Gastroesophageal sphincter (tissue), 4 donors: ENCODE measurements around the gene PGM2L1. TPM values are rescaled to one million over a fixed set of nuclear protein-coding genes. Genes with fewer than 3 reads are reported as not detected.

Experiments
- ATAC-seq: fragments of 150-250 bp; one replicate; pipeline ENCODE4 v1.9.1; 2016; ENCODE audit warnings: mild to moderate bottlenecking, moderate library complexity
- H3K27ac ChIP-seq, 4 donors: fragments of 200-600 bp; sonication (generic) in 3 of 4; 1 replicate in 3 of 4; 2 replicates in 1 of 4; pipeline ENCODE4 v1.5.1; 2016 to 2019
- H3K27me3 ChIP-seq: fragments of 200-600 bp; sonication (generic); one replicate; pipeline ENCODE4 v1.5.1; 2019
- H3K36me3 ChIP-seq, 2 donors: fragments of 200-600 bp; sonication (generic); one replicate each; pipeline ENCODE4 v1.5.1; 2019; ENCODE audit warnings: control low read depth in 1 of 2
- H3K4me1 ChIP-seq, 3 donors: fragments of 200-600 bp; sonication (generic); 1 replicate in 2 of 3; 2 replicates in 1 of 3; pipeline ENCODE4 v1.5.1; 2016 to 2019; ENCODE audit warnings: control low read depth in 2 of 3
- H3K4me3 ChIP-seq, 2 donors: fragments of 200-600 bp; sonication (generic); one replicate each; pipeline ENCODE4 v1.5.1; 2019; ENCODE audit warnings: mild to moderate bottlenecking in 1 of 2, moderate library complexity in 1 of 2
- H3K9me3 ChIP-seq, 3 donors: fragments of 200-600 bp; sonication (generic); one replicate each; pipeline ENCODE4 v1.5.1; 2017 to 2019; ENCODE audit warnings: control low read depth in 2 of 3
- EP300 ChIP-seq: sonication (generic); formaldehyde crosslinking; IDR thresholded peaks from one replicate; pipeline ENCODE4 v1.6.1; 2017; ENCODE audit warnings: antibody characterized with exemption, mild to moderate bottlenecking
- POLR2A ChIP-seq, 2 donors: fragments of 450-650 bp; IDR thresholded peaks; one replicate each; pipeline ENCODE4 v1.6.1; 2017; ENCODE audit warnings: antibody characterized with exemption in 2 of 2, mild to moderate bottlenecking in 2 of 2, moderate library complexity in 1 of 2
- POLR2AphosphoS5 ChIP-seq: sonication (generic); formaldehyde crosslinking; IDR thresholded peaks from one replicate; pipeline ENCODE4 v1.6.1; 2017; ENCODE audit warnings: antibody characterized with exemption
- WGBS, 2 donors: methylation state at CpG; one replicate each; pipeline ENCODE4 v1.1.5; 2018; ENCODE audit warnings: low coverage in 1 of 2; 5-methylcytosine and 5-hydroxymethylcytosine counted together
- total RNA-seq, 4 donors: library from RNA; depleted of rRNA; stranded (reverse); fragments of >200 nt; gene quantifications; one replicate each; pipeline ENCODE4 v1.1.0, GENCODE V29; 2016
- TF ChIP-seq, protein P1 (sequence below), 4 experiments: fragments of 200-600 bp in 2 of 4; fragments of 450-650 bp in 2 of 4; sonication (generic) in 1 of 4; IDR thresholded peaks; one replicate each; pipeline ENCODE4 v1.5.1; 2017 to 2019; ENCODE audit warnings: antibody characterized with exemption in 4 of 4, mild to moderate bottlenecking in 2 of 4, moderate library complexity in 2 of 4

PGM2L1 gene
- total RNA-seq, 4 donors from 2014 or later = 1.2 to 7.8 (median 4.9) TPM

- no peak overlapping the region for H3K27ac ChIP-seq
- H3K9me3 ChIP-seq = no peaks in the 10 kb centered on the region
- 71% methylated on average over 4 of the region's 4 CpGs for WGBS, 2 donors
- H3K4me3 ChIP-seq = no peak overlapping the region
- TF ChIP-seq POLR2AphosphoS5 (no peak), POLR2A (IDR thresholded peaks at IDR 0.05) (no peak), EP300 (no peak)
- TF ChIP-seq, protein P1, sequence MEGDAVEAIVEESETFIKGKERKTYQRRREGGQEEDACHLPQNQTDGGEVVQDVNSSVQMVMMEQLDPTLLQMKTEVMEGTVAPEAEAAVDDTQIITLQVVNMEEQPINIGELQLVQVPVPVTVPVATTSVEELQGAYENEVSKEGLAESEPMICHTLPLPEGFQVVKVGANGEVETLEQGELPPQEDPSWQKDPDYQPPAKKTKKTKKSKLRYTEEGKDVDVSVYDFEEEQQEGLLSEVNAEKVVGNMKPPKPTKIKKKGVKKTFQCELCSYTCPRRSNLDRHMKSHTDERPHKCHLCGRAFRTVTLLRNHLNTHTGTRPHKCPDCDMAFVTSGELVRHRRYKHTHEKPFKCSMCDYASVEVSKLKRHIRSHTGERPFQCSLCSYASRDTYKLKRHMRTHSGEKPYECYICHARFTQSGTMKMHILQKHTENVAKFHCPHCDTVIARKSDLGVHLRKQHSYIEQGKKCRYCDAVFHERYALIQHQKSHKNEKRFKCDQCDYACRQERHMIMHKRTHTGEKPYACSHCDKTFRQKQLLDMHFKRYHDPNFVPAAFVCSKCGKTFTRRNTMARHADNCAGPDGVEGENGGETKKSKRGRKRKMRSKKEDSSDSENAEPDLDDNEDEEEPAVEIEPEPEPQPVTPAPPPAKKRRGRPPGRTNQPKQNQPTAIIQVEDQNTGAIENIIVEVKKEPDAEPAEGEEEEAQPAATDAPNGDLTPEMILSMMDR (IDR thresholded peaks at IDR 0.05) = no peak
- no peak for ATAC-seq
- no peaks in the 10 kb centered on the region for H3K36me3 ChIP-seq
- no peaks in the 10 kb centered on the region for H3K4me1 ChIP-seq
- peaks cover 4% of the 10 kb centered on the region for H3K27me3 ChIP-seq
Observed at GRCh38 chr11:74403607-74404321, 5.5 kb upstream of the PGM2L1 start.

DNA sequence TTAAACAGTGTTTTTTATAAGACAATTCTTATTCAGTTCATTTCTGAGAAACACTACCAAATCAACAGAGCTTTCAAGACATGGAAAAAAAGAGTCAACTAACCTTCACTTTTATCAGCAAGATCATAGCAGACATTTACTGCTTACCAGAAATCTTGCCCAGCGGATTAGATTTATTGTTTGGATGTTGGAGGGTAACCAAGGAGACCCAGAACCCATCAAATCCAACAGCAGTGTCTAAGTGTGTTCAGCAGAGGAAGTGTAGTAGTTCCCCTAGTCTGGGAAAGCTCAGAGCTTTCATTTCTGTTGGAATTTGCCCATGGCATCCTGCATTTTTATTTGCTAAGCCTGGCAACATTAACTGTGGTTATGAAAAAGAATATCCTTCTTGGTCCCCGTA lies 2.4 kb upstream of the PGM2L1 start:
- Histone ChIP-seq H3K27me3 (no peaks in the 10 kb centered on the region), H3K4me1 (peaks cover 0 to 16% (median 0%) of the 10 kb centered on the region in 3 donors), H3K4me3 (no peak overlapping the region), H3K9me3 (no peaks in the 10 kb centered on the region), H3K27ac (no peak overlapping the region), H3K36me3 (no peaks in the 10 kb centered on the region)
- TF ChIP-seq, protein P1 (IDR thresholded peaks at IDR 0.05) = no peak
- TF ChIP-seq EP300 = no peak
- TF ChIP-seq POLR2A (IDR thresholded peaks at IDR 0.05) = no peak
- no peak for TF ChIP-seq POLR2AphosphoS5
- 52 to 80% methylated on average over 2 of the region's 2 CpGs for WGBS, 2 donors
- ATAC-seq = no peak

GRCh38 chr11:74397501-74398243 lies 561 bp downstream of the PGM2L1 start:
- Histone ChIP-seq H3K4me3 (peak overlapping the region; percentile 68 to 73), H3K9me3 (no peaks in the 10 kb centered on the region), H3K27me3 (no peaks in the 10 kb centered on the region), H3K27ac (peak overlapping the region in 3 of 4 donors; percentile 90 to 94 (median 91)), H3K4me1 (peaks cover 0 to 16% (median 0%) of the 10 kb centered on the region in 3 donors), H3K36me3 (no peaks in the 10 kb centered on the region)
- 3 to 8% methylated on average over 5 to 13 of the region's 35 CpGs for WGBS, 2 donors
- no peak for ATAC-seq
- no peak for TF ChIP-seq POLR2AphosphoS5
- TF ChIP-seq, protein P1 (IDR thresholded peaks at IDR 0.05) = peak in 2 of 4 experiments; percentile 11 to 26

GRCh38 chr11:74392256-74392655 lies 6.0 kb downstream of the PGM2L1 start:
- Histone ChIP-seq H3K36me3 (no peaks in the 10 kb centered on the region), H3K9me3 (no peaks in the 10 kb centered on the region), H3K4me3 (no peak overlapping the region), H3K27me3 (no peaks in the 10 kb centered on the region), H3K4me1 (peaks cover 0 to 8% (median 0%) of the 10 kb centered on the region in 3 donors), H3K27ac (no peak overlapping the region)
- no peak for ATAC-seq
- 87 to 93% methylated on average over 3 to 5 of the region's 8 CpGs for WGBS, 2 donors
- TF ChIP-seq, protein P1 (IDR thresholded peaks at IDR 0.05) = no peak
- no peak for TF ChIP-seq POLR2AphosphoS5
- no peak for TF ChIP-seq POLR2A (IDR thresholded peaks at IDR 0.05)
- TF ChIP-seq EP300 = no peak
